ENCODE measurements around the gene LIPT2. TPM values are rescaled to one million over a fixed set of nuclear protein-coding genes. Genes with fewer than 3 reads are reported as not detected.

The LIPT2 gene
- total RNA-seq, 1 experiment from 2014 or later = 9.3 TPM

DNA sequence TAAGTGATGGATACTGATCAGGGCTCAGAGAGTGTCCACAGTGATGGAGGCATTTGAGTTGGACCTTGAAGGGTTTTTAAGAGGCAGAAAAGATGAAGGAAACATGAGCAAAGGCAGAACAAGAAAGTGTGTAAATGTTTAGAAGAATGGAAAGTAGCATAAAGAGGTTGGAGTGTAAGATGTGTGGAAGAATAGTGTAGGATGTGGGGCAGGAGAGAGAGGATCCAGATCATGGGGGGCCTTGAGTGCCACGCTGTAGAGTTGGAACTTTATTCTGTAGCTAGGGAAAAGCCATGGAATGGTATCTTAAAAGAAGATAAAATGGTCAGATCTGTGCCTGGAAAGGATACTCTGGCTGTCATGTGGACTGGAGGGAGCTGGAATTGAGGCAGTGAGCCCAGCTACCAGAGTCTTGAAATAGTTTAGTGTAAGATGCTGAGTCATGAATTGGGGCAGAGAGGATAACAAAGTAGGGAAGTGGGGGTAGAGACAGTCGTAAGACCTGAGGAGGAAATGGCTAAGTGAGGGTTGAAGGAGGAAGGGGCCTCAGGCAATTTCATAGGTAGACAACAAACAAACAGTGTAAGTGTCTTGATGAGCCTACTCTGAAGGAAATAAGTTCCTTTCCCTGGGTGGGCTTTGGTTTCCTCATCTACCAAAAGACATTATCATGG, 32.9 kb downstream of the LIPT2 start:
- TF ChIP-seq ESRRA (CRISPR knock-in tag; IDR thresholded peaks at IDR 0.05; ENCODE audit: borderline replicate concordance) (no peak), PRRX2 (CRISPR knock-in tag; IDR thresholded peaks at IDR 0.05) (no peak), GRHL2 (CRISPR knock-in tag; IDR thresholded peaks at IDR 0.05; ENCODE audit: insufficient replicate concordance, severe bottlenecking) (no peak)
- CTCF ChIA-PET = interaction anchor here (1.2 kb wide), 1 partner anchor 11 kb away, joined by 4 read pairs; no protein-coding TSS in a partner anchor
- POLR2A ChIA-PET = no interaction called here
- H3K4me1 Mint-ChIP-seq = peaks cover 3% of the 10 kb centered on the region
- DNase-seq (ENCODE audit: low spot score) (no peak), ATAC-seq (no peak)
- H3K9me3 Mint-ChIP-seq = no peaks in the 10 kb centered on the region
- H3K36me3 Mint-ChIP-seq = no peaks in the 10 kb centered on the region
- H3K4me3 Mint-ChIP-seq = no peak overlapping the region
- H3K27me3 Mint-ChIP-seq (ENCODE audit: low read depth) = peaks cover 3% of the 10 kb centered on the region; the same call in 1 of the 2 replicates
- H3K27ac Mint-ChIP-seq = no peak overlapping the region

DNA sequence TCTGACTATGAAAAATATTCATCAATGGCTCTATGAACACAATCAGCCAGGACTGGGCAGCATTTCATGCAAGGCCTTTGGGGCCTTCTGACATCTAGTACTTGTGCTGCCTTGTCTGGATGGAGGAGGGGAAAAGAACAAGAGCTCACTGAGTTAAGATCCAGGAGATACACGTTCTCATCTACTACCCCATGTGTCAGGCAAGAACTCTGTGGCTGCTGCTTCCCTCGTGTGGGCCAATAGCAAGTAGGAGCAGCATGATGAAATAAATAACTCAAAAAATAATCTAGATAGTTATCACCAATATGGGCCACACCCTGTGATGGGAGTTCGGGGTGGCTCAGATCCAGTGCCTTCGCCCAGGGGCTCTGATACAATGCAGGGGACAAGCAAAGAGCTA, 33.5 kb downstream of the LIPT2 start:
- H3K36me3 Mint-ChIP-seq = no peaks in the 10 kb centered on the region
- no peak overlapping the region for H3K4me3 Mint-ChIP-seq
- ChIA-PET CTCF (no interaction called here), POLR2A (no interaction called here)
- peaks cover 3% of the 10 kb centered on the region for H3K4me1 Mint-ChIP-seq
- H3K9me3 Mint-ChIP-seq = no peaks in the 10 kb centered on the region
- no peak for DNase-seq (ENCODE audit: low spot score)
- no peak for ATAC-seq
- H3K27ac Mint-ChIP-seq = no peak overlapping the region
- TF ChIP-seq MXD4 (CRISPR knock-in tag; IDR thresholded peaks at IDR 0.05; ENCODE audit: borderline replicate concordance) = no peak
- H3K27me3 Mint-ChIP-seq (ENCODE audit: low read depth) = peaks cover 3% of the 10 kb centered on the region; the same call in 1 of the 2 replicates

DNA sequence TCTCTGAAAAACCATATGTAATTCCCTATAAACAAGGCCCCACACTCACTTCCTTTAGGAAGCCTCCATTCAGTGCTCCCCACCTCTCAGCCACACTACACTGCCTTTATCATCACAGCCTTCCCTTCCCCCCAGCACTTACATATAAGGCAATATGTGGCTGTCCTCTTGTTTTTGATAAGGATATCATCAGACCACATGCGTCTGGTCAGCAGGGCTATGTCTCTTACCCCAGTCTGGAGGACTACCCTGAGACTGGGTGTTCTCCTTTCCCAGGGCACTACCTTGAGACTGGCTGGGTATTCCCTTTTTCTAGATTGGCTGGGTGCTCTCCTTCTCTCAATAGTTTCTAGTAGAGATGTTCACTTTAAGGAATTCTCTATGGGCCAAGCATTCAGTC, 33.9 kb downstream of the LIPT2 start:
- ATAC-seq = no peak
- Mint-ChIP-seq H3K4me3 (no peak overlapping the region), H3K27ac (no peak overlapping the region), H3K27me3 (ENCODE audit: low read depth) (peaks cover 3% of the 10 kb centered on the region; the same call in 1 of the 2 replicates), H3K4me1 (peaks cover 3% of the 10 kb centered on the region), H3K9me3 (no peaks in the 10 kb centered on the region), H3K36me3 (no peaks in the 10 kb centered on the region)
- DNase-seq (ENCODE audit: low spot score) = no peak
- CTCF ChIA-PET = interaction anchor here (1.7 kb wide), 1 partner anchor 10 kb away, joined by 7 read pairs; no protein-coding TSS in a partner anchor
- POLR2A ChIA-PET = no interaction called here
- TF ChIP-seq ATF2 (CRISPR knock-in tag; IDR thresholded peaks at IDR 0.05; ENCODE audit: borderline replicate concordance, low read depth) (no peak), ETV6 (CRISPR knock-in tag; IDR thresholded peaks at IDR 0.05) (no peak), SOX15 (CRISPR knock-in tag; IDR thresholded peaks at IDR 0.05) (no peak), ZNF219 (CRISPR knock-in tag; IDR thresholded peaks at IDR 0.05; ENCODE audit: borderline replicate concordance) (no peak), SMAD4 (CRISPR knock-in tag; IDR thresholded peaks at IDR 0.05) (no peak), MYBL2 (CRISPR knock-in tag; IDR thresholded peaks at IDR 0.05) (no peak), CREB1 (CRISPR knock-in tag; IDR thresholded peaks at IDR 0.05) (no peak), ATF6 (CRISPR knock-in tag; IDR thresholded peaks at IDR 0.05) (no peak), ZNF121 (CRISPR knock-in tag; IDR thresholded peaks at IDR 0.05) (no peak), PRRX2 (CRISPR knock-in tag; IDR thresholded peaks at IDR 0.05) (no peak), PRDM15 (CRISPR knock-in tag; IDR thresholded peaks at IDR 0.05) (no peak), NFATC4 (CRISPR knock-in tag; IDR thresholded peaks at IDR 0.05) (no peak), TP53 (CRISPR knock-in tag; IDR thresholded peaks at IDR 0.05) (no peak), JUN (CRISPR knock-in tag; IDR thresholded peaks at IDR 0.05) (no peak), ZNF396 (CRISPR knock-in tag; IDR thresholded peaks at IDR 0.05; ENCODE audit: borderline replicate concordance) (no peak)
- TF ChIP-seq, protein P1, sequence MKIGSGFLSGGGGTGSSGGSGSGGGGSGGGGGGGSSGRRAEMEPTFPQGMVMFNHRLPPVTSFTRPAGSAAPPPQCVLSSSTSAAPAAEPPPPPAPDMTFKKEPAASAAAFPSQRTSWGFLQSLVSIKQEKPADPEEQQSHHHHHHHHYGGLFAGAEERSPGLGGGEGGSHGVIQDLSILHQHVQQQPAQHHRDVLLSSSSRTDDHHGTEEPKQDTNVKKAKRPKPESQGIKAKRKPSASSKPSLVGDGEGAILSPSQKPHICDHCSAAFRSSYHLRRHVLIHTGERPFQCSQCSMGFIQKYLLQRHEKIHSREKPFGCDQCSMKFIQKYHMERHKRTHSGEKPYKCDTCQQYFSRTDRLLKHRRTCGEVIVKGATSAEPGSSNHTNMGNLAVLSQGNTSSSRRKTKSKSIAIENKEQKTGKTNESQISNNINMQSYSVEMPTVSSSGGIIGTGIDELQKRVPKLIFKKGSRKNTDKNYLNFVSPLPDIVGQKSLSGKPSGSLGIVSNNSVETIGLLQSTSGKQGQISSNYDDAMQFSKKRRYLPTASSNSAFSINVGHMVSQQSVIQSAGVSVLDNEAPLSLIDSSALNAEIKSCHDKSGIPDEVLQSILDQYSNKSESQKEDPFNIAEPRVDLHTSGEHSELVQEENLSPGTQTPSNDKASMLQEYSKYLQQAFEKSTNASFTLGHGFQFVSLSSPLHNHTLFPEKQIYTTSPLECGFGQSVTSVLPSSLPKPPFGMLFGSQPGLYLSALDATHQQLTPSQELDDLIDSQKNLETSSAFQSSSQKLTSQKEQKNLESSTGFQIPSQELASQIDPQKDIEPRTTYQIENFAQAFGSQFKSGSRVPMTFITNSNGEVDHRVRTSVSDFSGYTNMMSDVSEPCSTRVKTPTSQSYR (CRISPR knock-in tag; IDR thresholded peaks at IDR 0.05) = no peak
- TF ChIP-seq, protein P2, sequence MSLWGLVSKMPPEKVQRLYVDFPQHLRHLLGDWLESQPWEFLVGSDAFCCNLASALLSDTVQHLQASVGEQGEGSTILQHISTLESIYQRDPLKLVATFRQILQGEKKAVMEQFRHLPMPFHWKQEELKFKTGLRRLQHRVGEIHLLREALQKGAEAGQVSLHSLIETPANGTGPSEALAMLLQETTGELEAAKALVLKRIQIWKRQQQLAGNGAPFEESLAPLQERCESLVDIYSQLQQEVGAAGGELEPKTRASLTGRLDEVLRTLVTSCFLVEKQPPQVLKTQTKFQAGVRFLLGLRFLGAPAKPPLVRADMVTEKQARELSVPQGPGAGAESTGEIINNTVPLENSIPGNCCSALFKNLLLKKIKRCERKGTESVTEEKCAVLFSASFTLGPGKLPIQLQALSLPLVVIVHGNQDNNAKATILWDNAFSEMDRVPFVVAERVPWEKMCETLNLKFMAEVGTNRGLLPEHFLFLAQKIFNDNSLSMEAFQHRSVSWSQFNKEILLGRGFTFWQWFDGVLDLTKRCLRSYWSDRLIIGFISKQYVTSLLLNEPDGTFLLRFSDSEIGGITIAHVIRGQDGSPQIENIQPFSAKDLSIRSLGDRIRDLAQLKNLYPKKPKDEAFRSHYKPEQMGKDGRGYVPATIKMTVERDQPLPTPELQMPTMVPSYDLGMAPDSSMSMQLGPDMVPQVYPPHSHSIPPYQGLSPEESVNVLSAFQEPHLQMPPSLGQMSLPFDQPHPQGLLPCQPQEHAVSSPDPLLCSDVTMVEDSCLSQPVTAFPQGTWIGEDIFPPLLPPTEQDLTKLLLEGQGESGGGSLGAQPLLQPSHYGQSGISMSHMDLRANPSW (CRISPR knock-in tag; conservative IDR thresholded peaks at IDR 0.05; ENCODE audit: low read depth) = no peak
